ENCODE data around the gene S100A14. TPM values are rescaled to one million over a fixed set of nuclear protein-coding genes. Genes with fewer than 3 reads are reported as not detected.

The S100A14 gene
- total RNA-seq, 1 experiment from 2014 or later = 332 TPM

DNA sequence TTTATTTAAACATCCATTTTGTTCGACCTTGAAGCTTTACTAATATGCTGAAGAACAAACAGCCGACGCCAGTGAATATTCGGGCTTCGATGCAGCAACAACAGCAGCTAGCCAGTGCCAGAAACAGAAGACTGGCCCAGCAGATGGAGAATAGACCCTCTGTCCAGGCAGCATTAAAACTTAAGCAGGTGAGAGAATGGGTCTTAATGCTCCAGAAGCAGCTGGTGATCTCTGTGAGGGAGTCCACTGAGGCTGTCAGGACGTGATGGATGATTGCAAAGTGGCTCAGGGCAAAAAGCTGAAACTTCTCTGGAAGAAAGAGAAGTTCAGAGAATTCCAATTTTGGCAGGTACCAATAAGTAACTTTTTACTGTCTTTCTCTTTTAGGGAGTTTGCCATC, 22.1 kb upstream of the S100A14 start:
- TF ChIP-seq, protein P1, sequence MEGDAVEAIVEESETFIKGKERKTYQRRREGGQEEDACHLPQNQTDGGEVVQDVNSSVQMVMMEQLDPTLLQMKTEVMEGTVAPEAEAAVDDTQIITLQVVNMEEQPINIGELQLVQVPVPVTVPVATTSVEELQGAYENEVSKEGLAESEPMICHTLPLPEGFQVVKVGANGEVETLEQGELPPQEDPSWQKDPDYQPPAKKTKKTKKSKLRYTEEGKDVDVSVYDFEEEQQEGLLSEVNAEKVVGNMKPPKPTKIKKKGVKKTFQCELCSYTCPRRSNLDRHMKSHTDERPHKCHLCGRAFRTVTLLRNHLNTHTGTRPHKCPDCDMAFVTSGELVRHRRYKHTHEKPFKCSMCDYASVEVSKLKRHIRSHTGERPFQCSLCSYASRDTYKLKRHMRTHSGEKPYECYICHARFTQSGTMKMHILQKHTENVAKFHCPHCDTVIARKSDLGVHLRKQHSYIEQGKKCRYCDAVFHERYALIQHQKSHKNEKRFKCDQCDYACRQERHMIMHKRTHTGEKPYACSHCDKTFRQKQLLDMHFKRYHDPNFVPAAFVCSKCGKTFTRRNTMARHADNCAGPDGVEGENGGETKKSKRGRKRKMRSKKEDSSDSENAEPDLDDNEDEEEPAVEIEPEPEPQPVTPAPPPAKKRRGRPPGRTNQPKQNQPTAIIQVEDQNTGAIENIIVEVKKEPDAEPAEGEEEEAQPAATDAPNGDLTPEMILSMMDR (IDR thresholded peaks at IDR 0.05; ENCODE audit: unreplicated experiment) = no peak
- no TSS peak for BruUV-seq (replicated peaks)
- CTCF ChIA-PET = interaction anchor here (0.5 to 4.6 kb wide), 8 partner anchors 11 to 271 kb away, joined by 3 to 23 read pairs (median 3); partner anchors contain the start of gene S100A6
- Mint-ChIP-seq H3K36me3 (ENCODE audit: insufficient read depth, unreplicated experiment) (peaks cover 88% of the 10 kb centered on the region), H3K4me1 (ENCODE audit: insufficient read depth, unreplicated experiment) (peaks cover 25% of the 10 kb centered on the region), H3K27ac (ENCODE audit: low read depth, unreplicated experiment) (no peak overlapping the region), H3K9me3 (ENCODE audit: unreplicated experiment) (no peaks in the 10 kb centered on the region), H3K27me3 (ENCODE audit: insufficient read depth, unreplicated experiment) (no peaks in the 10 kb centered on the region), H3K4me3 (ENCODE audit: unreplicated experiment) (no peak overlapping the region)
- no peak for DNase-seq (ENCODE audit: unreplicated experiment)
- intact Hi-C loops (cut with micrococcal nuclease) = no loop called here
- POLR2A ChIA-PET = interaction anchor here (1.2 to 46.1 kb wide), 6 partner anchors 12 to 66 kb away, joined by 3 to 1272 read pairs (median 5); partner anchors contain the start of genes ILF2, S100A1, S100A13 and S100A14

DNA sequence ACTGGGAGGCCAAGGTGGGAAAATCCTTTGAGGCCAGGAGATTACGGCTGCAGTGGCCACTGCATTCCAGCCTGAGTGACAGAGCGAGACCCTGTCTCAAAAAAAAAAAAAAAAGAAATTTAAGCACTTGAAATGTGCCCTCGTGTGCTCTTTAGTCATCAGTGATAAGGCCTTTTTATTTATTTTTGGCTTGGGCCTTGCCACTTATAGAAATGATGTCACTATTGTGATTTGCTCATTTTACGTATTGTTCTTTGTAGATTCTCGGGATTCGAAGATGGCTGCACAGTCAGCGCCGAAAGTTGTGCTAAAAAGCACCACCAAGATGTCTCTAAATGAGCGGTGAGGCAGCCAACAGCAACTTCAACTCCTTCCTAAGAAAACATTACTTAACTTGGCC, 20.2 kb upstream of the S100A14 start:
- H3K4me3 Mint-ChIP-seq (ENCODE audit: unreplicated experiment) = no peak overlapping the region
- H3K4me1 Mint-ChIP-seq (ENCODE audit: insufficient read depth, unreplicated experiment) = peaks cover 32% of the 10 kb centered on the region
- ChIA-PET CTCF (no interaction called here), POLR2A (interaction anchor here (1.2 to 46.1 kb wide), 5 partner anchors 14 to 341 kb away, joined by 3 to 1272 read pairs (median 30); partner anchors contain the start of genes JTB, S100A1, S100A13 and S100A14)
- no peak for DNase-seq (ENCODE audit: unreplicated experiment)
- TF ChIP-seq, protein P1 (IDR thresholded peaks at IDR 0.05; ENCODE audit: unreplicated experiment) = no peak
- BruUV-seq (replicated peaks) = no TSS peak
- no peaks in the 10 kb centered on the region for H3K9me3 Mint-ChIP-seq (ENCODE audit: unreplicated experiment)
- intact Hi-C loops (cut with micrococcal nuclease) = no loop called here
- no peaks in the 10 kb centered on the region for H3K27me3 Mint-ChIP-seq (ENCODE audit: insufficient read depth, unreplicated experiment)
- H3K36me3 Mint-ChIP-seq (ENCODE audit: insufficient read depth, unreplicated experiment) = peaks cover 75% of the 10 kb centered on the region
- peak overlapping the region; percentile 7 for H3K27ac Mint-ChIP-seq (ENCODE audit: low read depth, unreplicated experiment)

DNA sequence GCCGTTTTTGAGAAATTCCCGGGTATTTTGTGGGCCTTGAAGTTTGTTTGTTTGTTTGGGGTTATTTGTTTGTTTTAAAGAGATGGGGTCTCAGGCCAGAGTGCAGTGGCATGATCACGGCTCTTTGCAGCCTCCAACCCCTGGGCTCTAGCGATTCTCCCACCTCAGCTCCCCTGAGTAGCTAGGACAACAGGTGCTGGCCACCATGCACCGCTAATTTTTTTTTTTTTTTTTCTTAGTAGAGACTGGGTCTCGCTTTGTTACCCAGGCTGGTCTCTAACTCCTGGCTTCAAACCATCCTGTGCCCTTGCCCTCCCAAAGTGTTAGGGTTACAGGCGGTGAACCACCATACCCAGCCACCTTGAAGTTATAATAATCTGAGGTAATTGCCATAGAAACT, 19.7 kb upstream of the S100A14 start:
- peak overlapping the region; percentile 97 for H3K4me3 Mint-ChIP-seq (ENCODE audit: unreplicated experiment)
- H3K36me3 Mint-ChIP-seq (ENCODE audit: insufficient read depth, unreplicated experiment) = peaks cover 70% of the 10 kb centered on the region
- no peaks in the 10 kb centered on the region for H3K27me3 Mint-ChIP-seq (ENCODE audit: insufficient read depth, unreplicated experiment)
- peak overlapping the region; percentile 36 for H3K27ac Mint-ChIP-seq (ENCODE audit: low read depth, unreplicated experiment)
- CTCF ChIA-PET = interaction anchor here (0.6 to 2.7 kb wide), 7 partner anchors 10 to 1504 kb away, joined by 3 to 28 read pairs (median 4); no protein-coding TSS in a partner anchor
- no peaks in the 10 kb centered on the region for H3K9me3 Mint-ChIP-seq (ENCODE audit: unreplicated experiment)
- POLR2A ChIA-PET = interaction anchor here (0.5 to 46.1 kb wide), 8 partner anchors 10 to 323 kb away, joined by 3 to 1272 read pairs (median 45); partner anchors contain the start of genes CRTC2, ILF2, S100A1 and S100A13
- BruUV-seq (replicated peaks) = no TSS peak
- no peak for DNase-seq (ENCODE audit: unreplicated experiment)
- H3K4me1 Mint-ChIP-seq (ENCODE audit: insufficient read depth, unreplicated experiment) = peaks cover 32% of the 10 kb centered on the region
- intact Hi-C loops (cut with micrococcal nuclease) = no loop called here
- TF ChIP-seq, protein P1 (IDR thresholded peaks at IDR 0.05; ENCODE audit: unreplicated experiment) = no peak

DNA sequence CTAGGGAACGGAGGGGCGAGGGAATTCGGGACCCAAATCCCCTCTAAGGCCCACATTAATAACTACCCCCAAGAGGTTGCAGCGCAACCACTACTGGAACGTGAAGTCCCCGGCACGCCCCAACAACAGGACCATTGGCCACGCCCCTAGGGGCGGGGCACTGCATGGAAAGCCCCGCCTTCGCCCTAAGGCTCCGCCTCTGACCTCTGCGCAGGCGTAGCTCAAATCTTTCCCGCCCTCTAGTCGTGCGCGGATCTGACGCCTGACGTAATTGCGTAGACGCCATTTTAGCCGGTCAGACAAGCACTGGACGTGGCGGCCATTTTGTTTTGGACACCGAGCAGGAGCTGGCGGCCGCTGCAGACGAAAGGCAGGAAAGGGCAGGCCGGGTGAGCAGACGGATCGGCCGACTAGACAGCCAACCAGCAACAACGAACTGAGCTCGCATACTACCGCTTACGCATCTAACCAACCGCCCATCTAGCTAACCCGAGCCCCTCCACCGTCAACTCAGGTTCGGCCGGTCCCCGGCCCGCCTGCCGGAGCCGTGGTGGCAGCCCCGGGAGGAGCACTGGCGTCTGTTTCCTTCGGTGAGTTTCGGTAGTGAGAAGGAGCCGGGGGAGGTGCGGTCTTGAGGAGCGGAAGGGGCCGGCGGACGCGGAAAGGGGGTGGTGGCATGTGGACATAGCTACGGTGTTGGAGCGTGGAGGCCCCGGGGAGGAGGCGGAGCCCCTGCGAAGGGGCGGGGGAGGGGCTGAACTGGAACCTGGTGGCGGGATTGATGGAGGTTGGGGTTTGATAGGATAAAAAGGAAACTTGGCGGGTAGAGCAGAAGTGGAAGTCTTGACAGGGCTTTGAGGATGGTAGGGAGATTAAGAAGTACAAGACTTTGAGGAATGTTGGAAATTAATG, 17.9 kb upstream of the S100A14 start, which contains the start of gene CHTOP:
TSS of gene CHTOP (plus strand) at position 313 of the 912 bp plus-strand sequence. CDS start 2,523 bp downstream, outside the sequence.
- H3K4me1 Mint-ChIP-seq (ENCODE audit: insufficient read depth, unreplicated experiment) = peaks cover 32% of the 10 kb centered on the region
- peak within 1 kb of the TSS; percentile 100 for H3K27ac Mint-ChIP-seq (ENCODE audit: low read depth, unreplicated experiment)
- no peaks in the 10 kb centered on the region for H3K27me3 Mint-ChIP-seq (ENCODE audit: insufficient read depth, unreplicated experiment)
- TF ChIP-seq, protein P1 (IDR thresholded peaks at IDR 0.05; ENCODE audit: unreplicated experiment) = no peak
- POLR2A ChIA-PET = interaction anchor here (0.6 to 46.1 kb wide), 40 partner anchors 12 to 1216 kb away, joined by 3 to 1272 read pairs (median 6); partner anchors contain the start of genes CRTC2, ILF2, INTS3 and JTB
- peak; percentile 99 for DNase-seq (ENCODE audit: unreplicated experiment)
- TSS peak; percentile 85 for BruUV-seq (replicated peaks)
- peak within 1 kb of the TSS; percentile 97 for H3K4me3 Mint-ChIP-seq (ENCODE audit: unreplicated experiment)
- CTCF ChIA-PET = interaction anchor here (0.6 to 2.7 kb wide), 23 partner anchors 9 to 286 kb away, joined by 3 to 28 read pairs (median 4); partner anchors contain the start of genes NPR1, S100A14 and S100A16
- intact Hi-C loops (cut with micrococcal nuclease) = loop anchor here (1.0 kb wide), 2 partner anchors 21 to 37 kb away; partner anchors contain the start of gene S100A16
- H3K9me3 Mint-ChIP-seq (ENCODE audit: unreplicated experiment) = no peaks in the 10 kb centered on the region
- peaks cover 52% of the 10 kb centered on the region for H3K36me3 Mint-ChIP-seq (ENCODE audit: insufficient read depth, unreplicated experiment)
